ENCODE results near the gene SRP19. TPM values are rescaled to one million over a fixed set of nuclear protein-coding genes. Genes with fewer than 3 reads are reported as not detected.

SRP19 gene
- total and polyA plus RNA-seq, 2 of the 8 experiments (the other 6 are each of a cell fraction or from before 2014, with no cell fraction given): 27.5 to 79.9 TPM

- no peaks in the 10 kb centered on the region for H4K20me1 ChIP-seq (replicated peaks in 1 of 2; ENCODE audit: control insufficient read depth in 1 of 2, insufficient read depth in 2 of 2, low read length in 2 of 2)
- H4K91ac ChIP-seq (replicated peaks; ENCODE audit: insufficient read length, low read length): no peak overlapping the region
- no peak overlapping the region for H3K4ac ChIP-seq (replicated peaks; ENCODE audit: insufficient read length, low read depth, low read length)
- H3K4me3 ChIP-seq (ENCODE audit: extremely low read depth in 1 of 4, insufficient read depth in 2 of 4, low read depth in 3 of 4, low read length in 4 of 4): no peak overlapping the region
- H3K9me3 ChIP-seq (ENCODE audit: insufficient read depth in 2 of 2, low read depth in 1 of 2, low read length in 1 of 2): no peaks in the 10 kb centered on the region
- no peak overlapping the region for H3K4me2 ChIP-seq (ENCODE audit: insufficient read depth in 1 of 2, low read depth in 2 of 2, low read length in 2 of 2)
- no peak overlapping the region for H2AFZ ChIP-seq (ENCODE audit: low read length)
- DNase-seq (ENCODE audit: low read depth in 1 of 2, low spot score in 2 of 2): no peak
- H3K27ac ChIP-seq (ENCODE audit: low read depth, low read length): no peak overlapping the region
- H3K27me3 ChIP-seq (replicated peaks in 1 of 4; ENCODE audit: control insufficient read depth in 3 of 4, extremely low read depth in 1 of 4, insufficient read depth in 3 of 4, low read length in 3 of 4): no peaks in the 10 kb centered on the region
- H2BK120ac ChIP-seq (replicated peaks; ENCODE audit: low read depth, low read length): no peak overlapping the region
- FAIRE-seq: no peak
- no peak overlapping the region for H3K23ac ChIP-seq (ENCODE audit: insufficient read length)
- H3K36me3 ChIP-seq (ENCODE audit: control insufficient read depth in 2 of 4, insufficient read depth in 4 of 4, low read length in 3 of 4): peaks cover 0 to 4% (median 1%) of the 10 kb centered on the region in 4 experiments; a peak in 1 of 8 replicates
- ChIA-PET POLR2A (ENCODE audit: partially characterized antibody) (interaction anchor here (1.5 to 1.6 kb wide), 2 partner anchors 8 to 9 kb away, joined by 4 to 6 read pairs; no protein-coding TSS in a partner anchor), CTCF (ENCODE audit: partially characterized antibody) (no interaction called here)
- H2BK12ac ChIP-seq (ENCODE audit: low read depth, low read length): no peak overlapping the region
- no peak overlapping the region for H2BK5ac ChIP-seq (ENCODE audit: low read depth, low read length)
- H2BK15ac ChIP-seq (ENCODE audit: low read length): no peak overlapping the region
- 92% methylated on average over 13 of the region's 13 CpGs; no CpG with 5 or more reads in 1 of the 2 experiments for WGBS, 2 experiments (ENCODE audit: extremely low coverage in 1 of 2, insufficient coverage in 1 of 2, insufficient read length in 1 of 2, insufficient replicate concordance in 2 of 2, low coverage in 1 of 2, low lambda C conversion rate in 2 of 2, missing lambda C conversion rate in 1 of 2)
- H3K23me2 ChIP-seq (ENCODE audit: low read depth, low read length): no peaks in the 10 kb centered on the region
- H3K9ac ChIP-seq (replicated peaks in 1 of 4; ENCODE audit: extremely low read depth in 1 of 4, low read depth in 3 of 4, low read length in 3 of 4): no peak overlapping the region
- no peak overlapping the region for H2BK20ac ChIP-seq (ENCODE audit: low read length)
- H3K18ac ChIP-seq (ENCODE audit: extremely low read depth, low read length): no peak overlapping the region
- no peak overlapping the region for H2AK5ac ChIP-seq (ENCODE audit: low read depth, low read length)
- no peak overlapping the region for H3K56ac ChIP-seq (replicated peaks; ENCODE audit: insufficient read length, low read depth, low read length)
- H4K8ac ChIP-seq (ENCODE audit: extremely low read depth, insufficient read depth, low read length): no peak overlapping the region
- H3K79me1 ChIP-seq (ENCODE audit: low read depth, low read length): no peaks in the 10 kb centered on the region
- H3K14ac ChIP-seq (ENCODE audit: insufficient read length): no peak overlapping the region
- H3K4me1 ChIP-seq (replicated peaks in 1 of 4; ENCODE audit: control insufficient read depth in 3 of 4, insufficient read depth in 4 of 4, low read length in 3 of 4): no peaks in the 10 kb centered on the region
- H3K79me2 ChIP-seq (ENCODE audit: control insufficient read depth in 1 of 2, insufficient read depth in 2 of 2, low read length in 2 of 2): no peaks in the 10 kb centered on the region
- H4K5ac ChIP-seq (ENCODE audit: insufficient read length, low read depth, low read length): no peak overlapping the region
- TF ChIP-seq SP2 (IDR thresholded peaks at IDR 0.05; ENCODE audit: low read length) (no peak), RNF2 (IDR thresholded peaks at IDR 0.05; ENCODE audit: borderline replicate concordance, low read depth, low read length, missing control alignments, poor library complexity, severe bottlenecking) (no peak), EP300 (IDR thresholded peaks at IDR 0.05; ENCODE audit: borderline replicate concordance in 1 of 2, low read depth in 2 of 2, low read length in 2 of 2) (no peak), RXRA (IDR thresholded peaks at IDR 0.05; ENCODE audit: insufficient read depth, low read depth, low read length) (no peak), FOSL1 (IDR thresholded peaks at IDR 0.05; ENCODE audit: insufficient read depth, low read depth, low read length) (no peak), BCL11A (IDR thresholded peaks at IDR 0.05; ENCODE audit: low read depth in 2 of 2, low read length in 2 of 2) (no peak), SRF (IDR thresholded peaks at IDR 0.05; ENCODE audit: low read depth, low read length) (no peak), ATF3 (IDR thresholded peaks at IDR 0.05; ENCODE audit: insufficient read depth, low read depth, low read length) (no peak), ATF2 (IDR thresholded peaks at IDR 0.05; ENCODE audit: low read length) (no peak), TAF7 (optimal IDR thresholded peaks at IDR 0.05; ENCODE audit: borderline replicate concordance, low read depth, low read length) (no peak), SAP30 (IDR thresholded peaks at IDR 0.05; ENCODE audit: insufficient read depth, insufficient replicate concordance, low read length) (no peak)
Observed at GRCh38 chr5:112892776-112893175, 31.7 kb downstream of the SRP19 start.
